K562 (cell line): Measurements from ENCODE around the gene METTL8. TPM values are rescaled to one million over a fixed set of nuclear protein-coding genes. Genes with fewer than 3 reads are reported as not detected.

Source experiments
- ATAC-seq: fragments of 200-7000 bp; cut with Tn5 transposase; 3 replicates; pipeline ENCODE4 v1.9.1; 2020; ENCODE audit warnings: moderate library complexity
- BruUV-seq: library from RNA; stranded (reverse); fragments of 400-500 nt; replicated peaks from 2 replicates; lab custom pipeline; 2021; lab: Mats Ljungman, UMichigan
- CTCF ChIA-PET: fragments of 300-600 bp; formaldehyde crosslinking; extraction: SDS; loops from one replicate; lab custom pipeline; 2021; ENCODE audit warnings: low intra/inter-chr PET ratio; lab: Yijun Ruan, JAX
- POLR2A ChIA-PET: fragments of 300-600, 350-650 bp; sonication (Branson Sonifier 250); formaldehyde crosslinking; extraction: SDS; loops from one replicate; lab custom pipeline; 2021; ENCODE audit warnings: antibody characterized with exemption, inconsistent platforms; lab: Yijun Ruan, JAX
- DNase-seq, 4 experiments: peaks; one replicate each; pipeline versions ENCODE4 v3.0.0 to v3.0.0-alpha.2; 2011 to 2018; ENCODE audit warnings: low spot score in 3 of 4, mixed read lengths in 3 of 4; ENCODE audit errors: extremely low read depth in 1 of 4
- FAIRE-seq: peaks from 2 replicates; lab custom pipeline; 2011; peaks lifted over from hg19 to GRCh38; lab: Jason Lieb, UNC
- H2AFZ ChIP-seq: 2 replicates; pipeline ENCODE4 v1.6.0; 2011; ENCODE audit warnings: low read depth, low read length, control low read depth, inconsistent platforms
- H3K27ac ChIP-seq: fragments of 200-600 bp; 3 replicates; pipeline ENCODE4 v1.8.0; 2011; ENCODE audit warnings: low read depth, mild to moderate bottlenecking, control low read depth, inconsistent platforms, low read length, moderate library complexity, mixed read lengths; ENCODE audit errors: extremely low read depth
- H3K27me3 ChIP-seq, 2 experiments: fragments of 300-600 bp in 1 of 2; 2 replicates in 1 of 2; 3 replicates in 1 of 2; pipeline versions ENCODE4 v1.6.0 to v1.8.0; 2011; ENCODE audit warnings: inconsistent platforms in 2 of 2, low read length in 2 of 2, mild to moderate bottlenecking in 1 of 2, mixed read lengths in 1 of 2, moderate library complexity in 1 of 2; ENCODE audit not compliant: control insufficient read depth in 2 of 2, insufficient read depth in 2 of 2
- H3K36me3 ChIP-seq: fragments of 300-600 bp; 3 replicates; pipeline ENCODE4 v1.8.0; 2011; ENCODE audit warnings: mild to moderate bottlenecking, low read length, inconsistent platforms; ENCODE audit not compliant: control insufficient read depth, insufficient read depth
- H3K4me1 ChIP-seq, 2 experiments: fragments of 200-600 bp in 1 of 2; replicated peaks in 1 of 2; 2 replicates in 1 of 2; 3 replicates in 1 of 2; pipeline versions ENCODE4 v1.5.1 to v1.8.0; 2011; ENCODE audit warnings: inconsistent platforms in 2 of 2, low read length in 2 of 2, mild to moderate bottlenecking in 1 of 2, mixed read lengths in 1 of 2, moderate library complexity in 1 of 2; ENCODE audit not compliant: control insufficient read depth in 2 of 2, insufficient read depth in 2 of 2
- H3K4me2 ChIP-seq: 2 replicates; pipeline ENCODE4 v1.6.1; 2011; ENCODE audit warnings: low read length, control low read depth, inconsistent platforms, mixed read lengths; ENCODE audit not compliant: insufficient read depth
- H3K4me3 ChIP-seq: fragments of 200-600 bp; sonication (generic), shearing (Covaris generic); 2 replicates; pipeline ENCODE4 v1.5.1; 2016; ENCODE audit warnings: control low read depth, inconsistent platforms
- H3K79me2 ChIP-seq: fragments of 200-600 bp; 3 replicates; pipeline ENCODE4 v1.8.0; 2011; ENCODE audit warnings: low read length, inconsistent platforms; ENCODE audit not compliant: control insufficient read depth, insufficient read depth
- H3K9ac ChIP-seq, 2 experiments: 2 replicates each; pipeline versions ENCODE4 v1.6.0 to v1.6.1; 2011; ENCODE audit warnings: low read depth in 2 of 2, low read length in 2 of 2, control low read depth in 1 of 2, inconsistent platforms in 1 of 2, mild to moderate bottlenecking in 1 of 2, mixed read lengths in 1 of 2; ENCODE audit not compliant: insufficient read depth in 1 of 2
- H3K9me1 ChIP-seq: one replicate; pipeline ENCODE4 v1.6.0; 2011; ENCODE audit warnings: inconsistent platforms, mild to moderate bottlenecking, low read length, moderate library complexity; ENCODE audit not compliant: control insufficient read depth, insufficient read depth
- H3K9me3 ChIP-seq: replicated peaks from 2 replicates; pipeline ENCODE4 v1.5.1; 2011; ENCODE audit warnings: low read depth, low read length, inconsistent platforms; ENCODE audit not compliant: control insufficient read depth, insufficient read depth
- H4K20me1 ChIP-seq: replicated peaks from 2 replicates; pipeline ENCODE4 v1.6.1; 2011; ENCODE audit warnings: low read length, inconsistent platforms, mixed read lengths; ENCODE audit not compliant: control insufficient read depth, insufficient read depth
- BRCA1 ChIP-seq, 2 experiments: fragments of 450-650 bp in 1 of 2; sonication (generic) in 1 of 2; formaldehyde crosslinking in 1 of 2; IDR thresholded peaks; 2 replicates each; pipeline versions ENCODE4 v1.5.0 to v1.6.1; 2017 to 2020; ENCODE audit warnings: mild to moderate bottlenecking in 1 of 2, missing genetic modification reagents in 1 of 2
- DNMT1 ChIP-seq: fragments of 450-650 bp; IDR thresholded peaks from 2 replicates; pipeline ENCODE4 v1.6.1; 2016; ENCODE audit warnings: antibody characterized with exemption, mild to moderate bottlenecking
- EGR1 ChIP-seq: fragments of 450-650 bp; conservative IDR thresholded peaks from 2 replicates; pipeline ENCODE4 v1.6.1; 2017; ENCODE audit warnings: mild to moderate bottlenecking
- FOXK1 ChIP-seq: sonication (generic); formaldehyde crosslinking; IDR thresholded peaks from 2 replicates; pipeline ENCODE4 v1.8.0; 2022; ENCODE audit warnings: missing genetic modification reagents, mild to moderate bottlenecking, borderline replicate concordance
- HDAC2 ChIP-seq: fragments of 450-650 bp; IDR thresholded peaks from 2 replicates; pipeline ENCODE4 v1.6.1; 2016; ENCODE audit warnings: mild to moderate bottlenecking
- MCM2 ChIP-seq: fragments of 450-650 bp; IDR thresholded peaks from 2 replicates; pipeline ENCODE4 v1.6.1; 2017; ENCODE audit warnings: low read depth, mild to moderate bottlenecking
- PHB2 ChIP-seq: fragments of 450-650 bp; IDR thresholded peaks from 2 replicates; pipeline ENCODE4 v1.6.1; 2017; ENCODE audit warnings: low read depth
- SIRT6 ChIP-seq: IDR thresholded peaks from one replicate; pipeline ENCODE4 v1.6.1; 2012; ENCODE audit warnings: low read depth, mild to moderate bottlenecking, control low read depth, inconsistent platforms, low read length, moderate library complexity
- SMAD4 ChIP-seq: fragments of 250-450 bp; sonication (Bioruptor Pico); conservative IDR thresholded peaks from 2 replicates; pipeline ENCODE4 v1.8.0; 2021; ENCODE audit warnings: inconsistent platforms, mild to moderate bottlenecking, moderate library complexity
- SUPT5H ChIP-seq: fragments of 450-650 bp; IDR thresholded peaks from 2 replicates; pipeline ENCODE4 v1.6.1; 2016
- ZC3H8 ChIP-seq: fragments of 450-650 bp; IDR thresholded peaks from 2 replicates; pipeline ENCODE4 v1.6.1; 2017
- ZNF41 ChIP-seq: fragments of 250-450 bp; sonication (Bioruptor Pico); conservative IDR thresholded peaks from 2 replicates; pipeline ENCODE4 v1.4.0; 2020; ENCODE audit warnings: mild to moderate bottlenecking
- ZZZ3 ChIP-seq: fragments of 450-650 bp; IDR thresholded peaks from 2 replicates; pipeline ENCODE4 v1.6.1; 2016; ENCODE audit warnings: antibody characterized with exemption, mild to moderate bottlenecking, moderate library complexity
- WGBS: fragments of 100-300 bp; shearing (Covaris generic); methylation state at CpG from one replicate; pipeline ENCODE4 v1.1.6; 2016; ENCODE audit warnings: low coverage, mixed read lengths; ENCODE audit not compliant: insufficient coverage; ENCODE audit errors: missing lambda C conversion rate; 5-methylcytosine and 5-hydroxymethylcytosine counted together
- in situ Hi-C: fragments of 300-500 bp; cut with MboI; formaldehyde crosslinking; loops from 4 replicates; pipeline ENCODE4 v1.15.0; 2018; ENCODE audit warnings: inconsistent platforms, mixed read lengths
- intact Hi-C: fragments of 100-400 bp; cut with micrococcal nuclease; formaldehyde crosslinking; loops from 2 replicates; pipeline ENCODE4 v1.14.2; 2022
- polyA plus RNA-seq, 8 experiments: library from polyadenylated mRNA; depleted of rRNA in 4 of 8; stranded (reverse) in 5 of 8; unstranded in 3 of 8; fragments of >200 nt; fragmentation: Nextera tagmentation in 2 of 8; fragmentation: Illumina TruSeq in 1 of 8; extraction: Ambion mirVana in 2 of 8; extraction: Trizol in 1 of 8; gene quantifications; 2 replicates each; pipeline versions ENCODE4 v1.2.1 to v1.2.3, GENCODE V29; 2011 to 2014; ENCODE audit warnings: inconsistent platforms in 1 of 8, missing spikeins in 1 of 8
- total RNA-seq, 7 experiments: library from RNA; depleted of rRNA in 6 of 7; stranded (reverse); fragments of >200 nt in 6 of 7; fragmentation: Illumina TruSeq in 2 of 7; extraction: Trizol in 2 of 7; gene quantifications; 2 replicates each; pipeline versions ENCODE4 v1.2.1 to v1.2.3, GENCODE V29; 2011 to 2021; ENCODE audit warnings: low replicate concordance in 1 of 7

METTL8 gene
- total and polyA plus RNA-seq, 9 of the 15 experiments (the other 6 are each of a cell fraction or from before 2014, with no cell fraction given), result 12.9 to 52.6 (median 33.7) TPM

GRCh38 chr2:171342067-171342413 lies 91.8 kb downstream of the METTL8 start:
- no peak for TF ChIP-seq FOXK1 (CRISPR knock-in tag)
- TF ChIP-seq SIRT6, result no peak
- TF ChIP-seq SUPT5H, result no peak
- no peak for TF ChIP-seq HDAC2
- no peak for TF ChIP-seq MCM2
- no peak for TF ChIP-seq SMAD4 (CRISPR knock-in tag)
- no peak for TF ChIP-seq PHB2
- TF ChIP-seq BRCA1 (IDR thresholded peaks at IDR 0.05), result no peak
- no peak for TF ChIP-seq BRCA1 (CRISPR knock-in tag; IDR thresholded peaks at IDR 0.05)
- TF ChIP-seq DNMT1, result no peak
- TF ChIP-seq EGR1, result no peak
- TF ChIP-seq ZNF41 (CRISPR knock-in tag), result no peak
- no peak for TF ChIP-seq ZZZ3
- no peak for TF ChIP-seq ZC3H8
- Histone ChIP-seq H3K27ac (no peak overlapping the region), H3K4me1 (peaks cover 0 to 8% of the 10 kb centered on the region in 2 experiments; a peak in 2 of 5 replicates), H3K4me3 (no peak overlapping the region), H3K9ac (no peak overlapping the region), H2AFZ (no peak overlapping the region), H3K79me2 (no peaks in the 10 kb centered on the region), H4K20me1 (no peaks in the 10 kb centered on the region), H3K36me3 (no peaks in the 10 kb centered on the region), H3K27me3 (no peaks in the 10 kb centered on the region), H3K9me3 (no peaks in the 10 kb centered on the region), H3K4me2 (no peak overlapping the region), H3K9me1 (no peaks in the 10 kb centered on the region)
- CTCF ChIA-PET, result no interaction called here
- ATAC-seq, result peak; percentile 57
- DNase-seq, result no peak
- no peak for FAIRE-seq
- POLR2A ChIA-PET, result interaction anchor here (0.6 kb wide), 1 partner anchor 155 kb away, joined by 3 read pairs; no protein-coding TSS in a partner anchor
- BruUV-seq, result no TSS peak
- intact Hi-C loops, result no loop called here
- in situ Hi-C loops, result no loop called here
- 5% methylated on average over 1 of the region's 1 CpG for WGBS
